Measurements from ENCODE around the gene TPD52L2.
A peak's percentile ranks its signal among the peaks of the same experiment; 100 is the strongest.

The TPD52L2 gene

GRCh38 chr20:63864978-63865640 is at the start of gene TPD52L2:
Gene TPD52L2, plus strand, starts transcription at chr20:63865270. Its CDS starts 96 bp downstream, at chr20:63865366.
- peak; percentile 97 for DNase-seq (ENCODE audit: low spot score)

DNA sequence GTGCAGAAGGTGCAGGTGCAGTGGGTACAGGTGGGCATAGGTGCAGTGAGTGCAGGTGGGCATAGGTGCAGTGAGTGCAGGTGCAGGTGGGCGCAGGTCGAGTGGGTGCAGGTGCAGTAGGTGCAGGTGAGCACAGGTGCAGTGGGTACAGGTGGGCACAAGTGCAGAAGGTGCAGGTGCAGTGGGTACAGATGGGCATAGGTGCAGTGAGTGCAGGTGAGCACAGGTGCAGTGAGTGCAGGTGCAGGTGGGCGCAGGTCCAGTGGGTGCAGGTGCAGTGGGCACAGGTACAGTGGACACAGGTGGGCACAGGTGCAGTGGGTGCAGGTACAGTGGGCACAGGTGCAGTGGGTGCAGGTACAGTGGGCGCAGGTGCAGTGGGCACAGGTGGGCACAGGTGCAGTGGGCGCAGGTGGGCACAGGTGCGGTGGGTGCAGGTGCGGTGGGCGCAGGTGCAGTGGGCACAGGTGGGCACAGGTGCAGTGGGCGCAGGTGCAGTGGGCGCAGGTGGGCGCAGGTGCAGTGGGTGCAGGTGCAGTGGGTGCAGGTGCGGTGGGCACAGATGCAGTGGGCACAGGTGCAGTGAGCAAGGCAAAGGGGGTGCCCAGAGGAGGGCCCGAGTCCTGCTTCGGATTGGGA is 49.3 kb upstream of the TPD52L2 start:
- no peak for DNase-seq (ENCODE audit: low spot score)

- DNase-seq (ENCODE audit: low spot score): peak; percentile 52
Measured at GRCh38 chr20:63819224-63819921, 45.7 kb upstream of the TPD52L2 start.

GRCh38 chr20:63821811-63822210 is 43.3 kb upstream of the TPD52L2 start:
- DNase-seq (ENCODE audit: low spot score): no peak

GRCh38 chr20:63822276-63822696 is 42.8 kb upstream of the TPD52L2 start:
- no peak for DNase-seq (ENCODE audit: low spot score)

DNA sequence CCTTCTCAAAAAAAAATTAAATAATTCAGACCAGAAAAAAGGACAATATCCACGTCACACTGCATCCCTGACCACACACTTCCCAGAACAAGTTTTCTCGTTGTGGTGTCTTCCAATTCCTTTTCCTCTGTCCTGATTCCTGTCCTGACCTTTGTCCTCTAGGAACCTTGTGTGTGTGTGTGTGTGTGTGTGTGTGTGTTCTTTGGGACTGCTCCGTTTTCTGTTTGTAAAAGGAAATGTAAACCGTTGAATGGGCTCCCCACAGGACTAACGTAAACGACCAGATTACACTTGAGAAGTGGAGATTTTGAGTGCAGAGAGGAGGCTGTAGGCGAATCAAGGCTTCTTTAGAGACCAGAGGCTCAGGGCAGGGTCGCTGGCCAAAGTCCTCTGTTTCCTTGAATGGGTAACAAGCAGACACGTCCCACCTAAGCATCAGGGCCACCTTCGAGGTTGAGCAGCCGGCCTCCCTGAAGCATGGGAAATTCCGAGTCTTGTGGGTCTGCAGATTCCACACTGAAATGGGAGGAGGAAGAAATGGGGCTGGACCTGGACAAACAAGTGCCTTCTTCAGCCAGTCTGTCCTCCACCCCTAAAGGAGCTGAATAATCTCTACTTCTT is 41.3 kb upstream of the TPD52L2 start:
- DNase-seq (ENCODE audit: low spot score): no peak

- DNase-seq (ENCODE audit: low spot score): no peak
Measured at GRCh38 chr20:63825331-63826118, 39.5 kb upstream of the TPD52L2 start.

DNA sequence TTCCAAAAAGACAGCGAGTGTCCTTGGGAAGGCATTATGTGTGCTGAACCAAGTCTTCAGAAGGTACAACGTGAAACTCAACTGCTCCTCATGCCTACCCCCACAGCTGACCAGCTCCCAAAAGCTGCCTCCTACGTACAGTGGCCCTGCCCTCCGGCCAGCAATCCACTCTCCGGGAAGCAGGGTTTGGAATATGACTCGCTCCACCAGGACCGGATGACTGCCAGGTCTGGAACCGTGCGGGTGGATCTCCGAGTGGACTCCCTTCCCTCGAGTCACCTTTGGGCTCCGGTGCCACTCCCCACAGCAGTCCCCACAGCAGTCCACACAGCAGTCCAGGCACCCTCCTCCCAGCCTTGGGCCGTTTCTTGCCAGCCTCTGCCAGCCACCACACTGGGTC is 38.3 kb upstream of the TPD52L2 start:
- DNase-seq (ENCODE audit: low spot score): no peak

GRCh38 chr20:63828124-63828523 is 36.9 kb upstream of the TPD52L2 start:
- no peak for DNase-seq (ENCODE audit: low spot score)

GRCh38 chr20:63828545-63828944 is 36.5 kb upstream of the TPD52L2 start:
- no peak for DNase-seq (ENCODE audit: low spot score)

- no peak for DNase-seq (ENCODE audit: low spot score)
Measured at GRCh38 chr20:63828951-63829350, 36.1 kb upstream of the TPD52L2 start.

GRCh38 chr20:63829603-63829944 is 35.5 kb upstream of the TPD52L2 start:
- DNase-seq (ENCODE audit: low spot score): no peak

DNA sequence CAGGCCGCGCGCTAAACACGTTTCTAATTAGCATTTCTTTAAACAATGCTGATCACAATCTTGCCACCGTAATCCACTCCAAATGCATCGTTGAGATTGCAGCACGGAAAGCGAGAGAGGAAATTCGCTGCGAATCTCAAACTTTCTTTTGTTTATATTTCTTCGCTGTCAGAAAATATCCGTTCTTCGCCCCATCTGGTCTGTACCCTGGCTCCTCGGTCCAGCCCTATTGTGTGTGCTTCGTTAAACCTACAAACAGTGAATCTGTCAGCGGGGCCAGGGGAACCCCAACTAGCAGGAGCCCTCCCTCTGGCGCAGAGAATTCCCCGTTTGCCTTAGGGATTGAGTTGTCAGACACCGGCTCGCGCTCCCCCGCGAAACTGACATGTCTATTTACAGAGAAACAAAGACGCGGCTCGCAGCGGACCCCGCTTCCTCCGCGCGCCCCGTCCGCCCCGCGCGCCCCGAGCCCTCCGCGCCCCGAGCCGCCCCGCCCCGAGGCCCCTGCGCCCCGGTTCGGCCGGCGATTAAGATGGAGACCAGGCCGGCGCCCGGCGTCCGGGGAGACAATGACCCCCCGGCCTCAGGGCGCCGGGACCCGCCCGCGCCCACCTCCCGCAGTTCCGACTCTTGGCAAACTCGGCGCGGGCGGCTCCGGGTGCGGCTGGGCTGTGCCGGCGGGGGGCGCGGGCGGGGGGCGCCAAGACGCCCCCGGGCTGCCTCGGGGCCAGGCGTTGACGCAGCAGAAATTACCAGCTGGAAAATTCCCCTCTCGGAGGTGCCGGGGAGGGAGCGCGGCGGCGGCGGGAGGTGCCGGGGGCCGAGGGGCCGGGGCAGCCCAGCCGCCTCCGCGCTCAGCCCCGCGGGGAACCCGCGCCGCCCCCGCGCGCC is 34.9 kb upstream of the TPD52L2 start:
- DNase-seq (ENCODE audit: low spot score): peak; percentile 35

- DNase-seq (ENCODE audit: low spot score): peak; percentile 97
Measured at GRCh38 chr20:63830841-63831588, 34.1 kb upstream of the TPD52L2 start, which contains the start of gene ZBTB46. Gene ZBTB46, minus strand, starts transcription at chr20:63831264. Its CDS starts 40,507 bp downstream, at chr20:63790757.

GRCh38 chr20:63831646-63831992 is 33.5 kb upstream of the TPD52L2 start:
- no peak for DNase-seq (ENCODE audit: low spot score)

- no peak for DNase-seq (ENCODE audit: low spot score)
Measured at GRCh38 chr20:63831993-63832686, 32.9 kb upstream of the TPD52L2 start.

DNA sequence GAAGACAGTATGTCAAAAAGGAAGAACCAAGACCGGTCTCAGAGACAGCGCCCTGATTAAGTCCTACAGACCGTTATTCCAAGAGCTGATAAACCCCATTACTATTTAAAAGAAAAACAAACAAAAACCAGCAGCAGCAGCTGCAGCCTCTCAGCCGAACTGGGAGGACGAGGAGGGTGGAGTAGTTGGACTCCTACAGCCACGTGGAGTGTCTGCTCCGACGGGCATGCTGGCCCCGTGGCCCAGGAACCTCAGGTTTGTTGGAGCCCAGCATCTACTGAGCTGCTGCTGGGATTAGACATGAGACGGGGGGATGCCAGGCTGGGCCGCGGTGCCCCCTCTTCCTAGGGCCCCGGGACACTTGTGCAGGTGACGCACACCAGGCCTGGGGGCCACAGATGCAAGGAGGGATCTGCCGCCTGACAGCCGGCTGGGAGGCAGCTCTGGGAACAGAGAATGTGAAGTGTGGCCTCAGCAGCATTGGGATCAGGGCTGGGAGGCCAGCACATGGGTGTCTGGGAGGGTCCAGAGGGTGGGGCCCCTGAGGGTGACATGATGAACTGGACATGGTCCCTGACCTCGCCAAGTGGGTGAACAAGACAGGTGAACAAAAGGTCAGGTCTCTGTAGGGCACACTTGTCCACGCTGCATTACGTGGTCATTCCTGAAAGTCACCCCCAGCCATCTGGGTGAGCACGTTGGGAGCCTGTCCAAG is 31.1 kb upstream of the TPD52L2 start:
- DNase-seq (ENCODE audit: low spot score): no peak

- no peak for DNase-seq (ENCODE audit: low spot score)
Measured at GRCh38 chr20:63834491-63834880, 30.6 kb upstream of the TPD52L2 start.

Measured in AG20443 (cell line).